ENCODE data around the gene MMP17. TPM values are rescaled to one million over a fixed set of nuclear protein-coding genes. Genes with fewer than 3 reads are reported as not detected.
A peak's percentile ranks its signal among the peaks of the same experiment; 100 is the strongest.
"Not testable (repeated sequence)": the region's sequence is repeated elsewhere in the genome, so short reads cannot be mapped to it uniquely, and the experiment has no call there.

The MMP17 gene
- total RNA-seq, 4 donors from 2014 or later: 1.3 to 3.1 (median 1.9) TPM

- Histone ChIP-seq H3K9me3 (no peaks in the 10 kb centered on the region), H3K36me3 (no peaks in the 10 kb centered on the region), H3K4me3 (no peak overlapping the region), H3K27me3 (no peaks in the 10 kb centered on the region), H3K4me1 (peaks cover 9 to 39% (median 9%) of the 10 kb centered on the region in 3 donors), H3K27ac (no peak overlapping the region)
- intact Hi-C loops (cut with DNase I): no loop called here
- no peak for DNase-seq
- TF ChIP-seq CTCF (IDR thresholded peaks at IDR 0.05) (no peak), POLR2A (IDR thresholded peaks at IDR 0.05) (no peak)
- WGBS, 2 donors: 95 to 100% methylated on average over 1 to 8 of the region's 21 CpGs
Measured at GRCh38 chr12:131873293-131873692, 45.1 kb downstream of the MMP17 start.

- WGBS, 2 donors: 78 to 87% methylated on average over 6 of the region's 6 CpGs
- H3K36me3 ChIP-seq; DNase-seq; intact Hi-C loops (cut with DNase I); H3K9me3 ChIP-seq; H3K4me3 ChIP-seq; H3K27ac ChIP-seq; H3K27me3 ChIP-seq: not testable (repeated sequence)
- H3K4me1 ChIP-seq: peaks cover 9 to 46% (median 10%) of the 10 kb centered on the region in 3 donors
Measured at GRCh38 chr12:131874972-131875371, 46.8 kb downstream of the MMP17 start.

- H3K4me1 ChIP-seq: peaks cover 4 to 37% (median 7%) of the 10 kb centered on the region in 3 donors
- WGBS, 2 donors: 34 to 56% methylated on average over 10 of the region's 10 CpGs
- H3K36me3 ChIP-seq; H3K27me3 ChIP-seq; DNase-seq; H3K27ac ChIP-seq; intact Hi-C loops (cut with DNase I); H3K4me3 ChIP-seq; H3K9me3 ChIP-seq: not testable (repeated sequence)
Measured at GRCh38 chr12:131877216-131877615, 49.0 kb downstream of the MMP17 start.

GRCh38 chr12:131878436-131878835 is 50.2 kb downstream of the MMP17 start:
- H3K4me3 ChIP-seq; H3K27me3 ChIP-seq; H3K27ac ChIP-seq; intact Hi-C loops (cut with DNase I); H3K9me3 ChIP-seq; H3K36me3 ChIP-seq; DNase-seq: not testable (repeated sequence)
- H3K4me1 ChIP-seq: peaks cover 4 to 34% (median 9%) of the 10 kb centered on the region in 3 donors
- WGBS, 2 donors: 11 to 21% methylated on average over 2 to 3 of the region's 3 CpGs

- H3K27me3 ChIP-seq: peaks cover 0 to 3% (median 0%) of the 10 kb centered on the region in 4 donors
- intact Hi-C loops (cut with DNase I): no loop called here
- H3K4me3 ChIP-seq: no peak overlapping the region
- no peak for DNase-seq
- no peak for TF ChIP-seq POLR2A (IDR thresholded peaks at IDR 0.05)
- TF ChIP-seq CTCF (IDR thresholded peaks at IDR 0.05): peak in 1 of 6 experiments; percentile 15
- H3K9me3 ChIP-seq: peaks cover 0 to 9% (median 0%) of the 10 kb centered on the region in 3 donors
- H3K4me1 ChIP-seq: peaks cover 0 to 23% (median 7%) of the 10 kb centered on the region in 3 donors
- no peaks in the 10 kb centered on the region for H3K36me3 ChIP-seq
- no peak overlapping the region for H3K27ac ChIP-seq
- 75 to 79% methylated on average over 12 to 15 of the region's 16 CpGs for WGBS, 2 donors
Measured at GRCh38 chr12:131882804-131883520, 54.8 kb downstream of the MMP17 start.

GRCh38 chr12:131883521-131883900 is 55.3 kb downstream of the MMP17 start:
- intact Hi-C loops (cut with DNase I): no loop called here
- Histone ChIP-seq H3K27ac (no peak overlapping the region), H3K4me1 (peaks cover 0 to 17% (median 4%) of the 10 kb centered on the region in 3 donors), H3K27me3 (peaks cover 0 to 3% (median 0%) of the 10 kb centered on the region in 4 donors), H3K4me3 (no peak overlapping the region), H3K9me3 (peaks cover 0 to 9% (median 0%) of the 10 kb centered on the region in 3 donors), H3K36me3 (no peaks in the 10 kb centered on the region)
- no peak for DNase-seq
- TF ChIP-seq CTCF (IDR thresholded peaks at IDR 0.05) (no peak), POLR2A (IDR thresholded peaks at IDR 0.05) (no peak)
- 68 to 78% methylated on average over 4 of the region's 4 CpGs for whole genome bisulfite sequencing, 2 donors

- DNase-seq; H3K27me3 ChIP-seq; H3K4me1 ChIP-seq; H3K27ac ChIP-seq; H3K4me3 ChIP-seq; H3K36me3 ChIP-seq; H3K9me3 ChIP-seq; intact Hi-C loops (cut with DNase I): not testable (repeated sequence)
- WGBS, 2 donors: 53 to 79% methylated on average over 2 to 8 of the region's 8 CpGs
Measured at GRCh38 chr12:131885076-131885475, 56.9 kb downstream of the MMP17 start.

All from esophagus squamous epithelium (tissue), 5 donors.